WERI-Rb-1 (cell line): ENCODE measurements around the gene OTX1.

ENCODE experiments used
- DNase-seq: peaks from one replicate; pipeline ENCODE4 v3.0.0-alpha.2; 2020
- H3K27ac ChIP-seq: fragments of 250-450 bp; sonication (Bioruptor Pico); 2 replicates; pipeline ENCODE4 v1.5.1; 2020; ENCODE audit warnings: mild to moderate bottlenecking, moderate library complexity
- H3K27me3 ChIP-seq: fragments of 250-450 bp; sonication (Bioruptor Pico); 2 replicates; pipeline ENCODE4 v1.5.1; 2021; ENCODE audit warnings: mild to moderate bottlenecking, low read depth, moderate library complexity; ENCODE audit not compliant: insufficient read depth, severe bottlenecking
- H3K36me3 ChIP-seq: fragments of 250-450 bp; sonication (Bioruptor Pico); 2 replicates; pipeline ENCODE4 v1.5.1; 2020; ENCODE audit warnings: mild to moderate bottlenecking, moderate library complexity
- H3K4me3 ChIP-seq: 2 replicates; pipeline ENCODE4 v1.5.1; 2011; ENCODE audit warnings: low read depth, mild to moderate bottlenecking, control low read depth, low read length
- H3K9me3 ChIP-seq: fragments of 250-450 bp; sonication (Bioruptor Pico); 2 replicates; pipeline ENCODE4 v1.5.1; 2021; ENCODE audit warnings: mild to moderate bottlenecking, moderate library complexity; ENCODE audit not compliant: severe bottlenecking
- TF ChIP-seq, protein P1 (sequence below): IDR thresholded peaks from 2 replicates; pipeline ENCODE4 v1.5.1; 2011; ENCODE audit warnings: low read depth, mild to moderate bottlenecking, control low read depth, inconsistent platforms, low read length

OTX1 gene

DNA sequence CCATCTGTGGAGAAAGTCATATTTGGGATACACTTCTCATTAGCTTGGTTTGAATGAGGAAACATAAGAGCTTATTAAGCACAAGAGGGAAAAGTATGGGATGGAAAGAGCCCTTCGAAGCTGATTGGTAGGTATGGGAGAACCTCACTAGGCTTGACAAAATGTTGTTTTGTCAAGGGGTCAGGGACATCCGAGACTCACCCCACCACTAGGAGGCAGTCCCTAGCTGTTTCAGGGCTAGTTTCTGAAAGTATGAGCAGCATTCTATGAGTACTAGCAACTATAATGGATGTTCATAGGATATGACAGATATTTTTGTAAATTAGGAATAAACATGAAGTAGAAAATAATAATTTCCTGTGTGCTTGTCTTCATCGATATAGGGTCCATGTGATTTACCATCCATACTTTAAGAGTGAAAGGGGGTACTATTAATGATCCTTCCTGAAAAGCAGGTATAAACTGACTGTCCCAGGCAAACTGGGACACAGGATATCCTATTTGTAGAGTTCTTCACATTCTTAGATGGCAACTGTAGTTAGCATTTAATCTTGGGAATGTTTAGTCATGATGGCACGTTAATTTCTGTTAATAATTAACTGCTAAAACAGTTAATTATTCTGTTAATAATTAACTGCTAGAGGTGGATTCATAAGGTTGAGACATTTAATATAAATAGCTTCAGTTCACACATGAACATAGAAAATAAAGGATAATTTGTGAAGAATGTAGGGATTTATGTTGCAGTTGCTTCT is 28.4 kb downstream of the OTX1 start:
- H3K27me3 ChIP-seq, result no peaks in the 10 kb centered on the region
- DNase-seq, result peak; percentile 50

DNA sequence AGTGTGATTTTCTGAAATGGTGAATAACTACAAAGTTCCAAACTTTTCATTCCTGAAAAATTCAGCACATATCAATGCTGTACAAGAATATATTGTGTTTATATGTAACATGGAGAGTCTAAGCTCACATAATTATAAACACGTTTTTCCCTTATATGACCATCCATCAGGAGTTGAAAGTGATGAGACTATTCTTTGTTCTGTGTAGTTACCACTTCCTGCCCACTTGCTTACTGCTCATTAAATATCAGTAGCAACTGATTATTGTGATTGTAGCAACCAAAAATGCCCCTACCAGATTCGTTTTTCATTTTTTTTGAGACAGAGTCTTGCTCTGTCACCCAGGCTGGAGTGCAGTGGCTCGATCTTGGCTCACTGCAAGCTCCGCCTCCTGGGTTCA is 30.8 kb downstream of the OTX1 start:
- no peak overlapping the region for H3K4me3 ChIP-seq
- no peak for DNase-seq
- no peak overlapping the region for H3K27ac ChIP-seq
- TF ChIP-seq, protein P1, sequence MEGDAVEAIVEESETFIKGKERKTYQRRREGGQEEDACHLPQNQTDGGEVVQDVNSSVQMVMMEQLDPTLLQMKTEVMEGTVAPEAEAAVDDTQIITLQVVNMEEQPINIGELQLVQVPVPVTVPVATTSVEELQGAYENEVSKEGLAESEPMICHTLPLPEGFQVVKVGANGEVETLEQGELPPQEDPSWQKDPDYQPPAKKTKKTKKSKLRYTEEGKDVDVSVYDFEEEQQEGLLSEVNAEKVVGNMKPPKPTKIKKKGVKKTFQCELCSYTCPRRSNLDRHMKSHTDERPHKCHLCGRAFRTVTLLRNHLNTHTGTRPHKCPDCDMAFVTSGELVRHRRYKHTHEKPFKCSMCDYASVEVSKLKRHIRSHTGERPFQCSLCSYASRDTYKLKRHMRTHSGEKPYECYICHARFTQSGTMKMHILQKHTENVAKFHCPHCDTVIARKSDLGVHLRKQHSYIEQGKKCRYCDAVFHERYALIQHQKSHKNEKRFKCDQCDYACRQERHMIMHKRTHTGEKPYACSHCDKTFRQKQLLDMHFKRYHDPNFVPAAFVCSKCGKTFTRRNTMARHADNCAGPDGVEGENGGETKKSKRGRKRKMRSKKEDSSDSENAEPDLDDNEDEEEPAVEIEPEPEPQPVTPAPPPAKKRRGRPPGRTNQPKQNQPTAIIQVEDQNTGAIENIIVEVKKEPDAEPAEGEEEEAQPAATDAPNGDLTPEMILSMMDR, result no peak
- no peaks in the 10 kb centered on the region for H3K36me3 ChIP-seq
- H3K27me3 ChIP-seq, result no peaks in the 10 kb centered on the region
- no peaks in the 10 kb centered on the region for H3K9me3 ChIP-seq

More for the DNA sequence above, 28.4 kb downstream of the OTX1 start:
- H3K9me3 ChIP-seq, result no peaks in the 10 kb centered on the region
- TF ChIP-seq, protein P1, result peak; percentile 56
- no peak overlapping the region for H3K4me3 ChIP-seq
- H3K36me3 ChIP-seq, result no peaks in the 10 kb centered on the region
- no peak overlapping the region for H3K27ac ChIP-seq

DNA sequence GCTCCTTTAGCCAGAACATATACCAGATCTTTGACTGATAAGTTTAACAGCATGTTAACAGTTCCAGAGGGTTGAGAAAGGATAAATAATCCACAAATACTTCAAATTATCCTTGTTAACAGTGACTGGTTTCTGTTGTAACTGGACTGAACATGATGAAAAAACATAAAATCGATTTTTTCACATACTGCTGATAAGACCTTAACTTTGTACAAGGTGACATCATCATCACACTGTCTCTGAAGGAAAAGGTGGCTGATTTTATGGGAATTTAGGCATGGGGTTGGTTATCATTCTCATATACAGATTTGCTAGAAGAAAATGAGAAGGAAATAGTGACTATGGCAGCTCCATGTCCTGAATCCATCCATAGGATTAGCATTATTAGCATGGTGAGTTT is 36.1 kb downstream of the OTX1 start:
- H3K36me3 ChIP-seq, result no peaks in the 10 kb centered on the region
- no peak overlapping the region for H3K27ac ChIP-seq
- H3K27me3 ChIP-seq, result no peaks in the 10 kb centered on the region
- TF ChIP-seq, protein P1, result no peak
- H3K9me3 ChIP-seq, result no peaks in the 10 kb centered on the region
- no peak for DNase-seq
- no peak overlapping the region for H3K4me3 ChIP-seq

DNA sequence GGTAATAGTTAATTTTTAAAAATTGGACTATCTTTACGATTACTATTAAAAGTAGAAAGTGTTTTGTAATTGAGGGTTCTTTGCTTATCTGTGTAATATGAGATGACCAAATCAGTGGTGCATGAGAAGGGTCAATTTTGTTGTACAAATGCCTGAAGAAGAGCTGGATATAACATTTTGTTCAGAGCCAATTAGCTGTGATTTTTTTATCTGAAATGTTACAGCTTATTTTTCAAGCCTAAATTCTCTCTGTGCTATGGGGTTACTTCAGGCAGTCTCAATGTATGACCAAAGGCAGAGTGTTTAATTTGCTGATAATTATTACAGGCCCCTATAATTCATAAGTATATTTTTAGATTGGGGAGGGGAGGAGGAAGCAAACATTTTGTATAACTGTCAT is 41.8 kb downstream of the OTX1 start:
- H3K27me3 ChIP-seq, result no peaks in the 10 kb centered on the region
- H3K36me3 ChIP-seq, result no peaks in the 10 kb centered on the region
- H3K4me3 ChIP-seq, result no peak overlapping the region
- TF ChIP-seq, protein P1, result no peak
- H3K27ac ChIP-seq, result no peak overlapping the region
- DNase-seq, result no peak
- H3K9me3 ChIP-seq, result no peaks in the 10 kb centered on the region

DNA sequence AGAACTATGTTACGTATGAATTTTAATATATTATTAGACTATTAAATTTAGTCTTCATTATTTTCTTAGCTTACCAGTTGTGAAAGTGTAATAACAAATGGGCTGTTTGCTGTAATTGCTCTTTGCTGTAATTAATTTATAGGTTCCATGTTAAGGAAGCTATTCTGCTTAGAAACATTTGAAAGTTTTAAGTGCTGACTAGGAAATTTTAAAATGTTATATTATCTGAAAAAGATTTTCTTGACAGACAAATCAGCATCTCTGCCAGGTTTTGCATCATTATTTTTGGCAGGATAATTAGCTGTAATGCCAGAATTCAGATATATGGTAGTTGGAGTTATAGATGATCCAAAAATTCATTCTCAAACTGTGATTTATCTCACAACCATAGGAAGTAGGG is 42.2 kb downstream of the OTX1 start:
- no peak for DNase-seq
- TF ChIP-seq, protein P1, result no peak
- Histone ChIP-seq H3K4me3 (no peak overlapping the region), H3K27me3 (no peaks in the 10 kb centered on the region), H3K27ac (no peak overlapping the region), H3K9me3 (no peaks in the 10 kb centered on the region), H3K36me3 (no peaks in the 10 kb centered on the region)

DNA sequence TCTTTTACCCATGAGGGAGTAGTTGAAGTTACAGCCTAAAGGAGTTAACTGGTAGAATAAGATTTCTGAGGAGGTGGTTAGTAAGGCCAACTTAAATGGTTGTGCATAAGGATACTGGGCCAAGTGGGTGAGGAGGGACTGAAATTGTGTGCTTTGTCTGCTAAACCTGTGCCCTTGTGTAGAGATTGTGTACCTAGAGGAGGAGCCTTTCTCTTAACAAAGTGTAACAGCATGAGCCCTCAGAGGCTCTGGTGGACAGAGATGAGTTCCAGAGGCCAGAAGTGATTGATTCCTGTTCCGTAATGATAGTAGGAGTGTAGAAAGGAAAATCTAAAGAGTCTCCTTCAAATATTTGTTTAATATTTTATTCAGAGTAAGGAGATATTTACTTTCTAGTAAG is 42.9 kb downstream of the OTX1 start:
- Histone ChIP-seq H3K27me3 (no peaks in the 10 kb centered on the region), H3K36me3 (no peaks in the 10 kb centered on the region), H3K4me3 (no peak overlapping the region), H3K9me3 (no peaks in the 10 kb centered on the region), H3K27ac (no peak overlapping the region)
- TF ChIP-seq, protein P1, result no peak
- no peak for DNase-seq
